Osteoblast (primary cell): ENCODE measurements around the gene BLOC1S4. TPM values are rescaled to one million over a fixed set of nuclear protein-coding genes. Genes with fewer than 3 reads are reported as not detected.

Experiments used
- DNase-seq: peaks from one replicate; pipeline ENCODE4 v3.0.0; 2011; ENCODE audit warnings: low spot score, mixed read lengths; ENCODE audit not compliant: insufficient read length; ENCODE audit errors: missing footprints
- H2AFZ ChIP-seq: 2 replicates; pipeline ENCODE4 v1.6.0; 2011; ENCODE audit warnings: mild to moderate bottlenecking, low read length
- H3K27ac ChIP-seq: 2 replicates; pipeline ENCODE4 v1.5.1; 2011; ENCODE audit warnings: mild to moderate bottlenecking, low read depth, low read length, moderate library complexity
- H3K27me3 ChIP-seq: 2 replicates; pipeline ENCODE4 v1.6.0; 2012; ENCODE audit warnings: mild to moderate bottlenecking, control low read depth, inconsistent platforms, low read length, moderate library complexity; ENCODE audit not compliant: insufficient read depth
- H3K36me3 ChIP-seq: 2 replicates; pipeline ENCODE4 v1.5.1; 2011; ENCODE audit warnings: mild to moderate bottlenecking, low read length, control low read depth, moderate library complexity; ENCODE audit not compliant: insufficient read depth
- H3K4me1 ChIP-seq: 2 replicates; pipeline ENCODE4 v1.5.1; 2011; ENCODE audit warnings: mild to moderate bottlenecking, low read length, control low read depth, moderate library complexity; ENCODE audit not compliant: insufficient read depth
- H3K4me2 ChIP-seq: 2 replicates; pipeline ENCODE4 v1.6.0; 2011; ENCODE audit warnings: mild to moderate bottlenecking, low read length; ENCODE audit not compliant: insufficient read depth
- H3K4me3 ChIP-seq: fragments of 200-600 bp; sonication (generic); 3 replicates; pipeline ENCODE4 v1.5.1; 2012; ENCODE audit warnings: mild to moderate bottlenecking, low read length, inconsistent platforms; ENCODE audit not compliant: insufficient read depth
- H3K79me2 ChIP-seq: 2 replicates; pipeline ENCODE4 v1.6.0; 2012; ENCODE audit warnings: mild to moderate bottlenecking, low read length, control low read depth, inconsistent platforms; ENCODE audit not compliant: insufficient read depth
- H3K9me3 ChIP-seq: 2 replicates; pipeline ENCODE4 v1.5.1; 2011; ENCODE audit warnings: low read depth, low read length, control low read depth
- H4K20me1 ChIP-seq: 2 replicates; pipeline ENCODE4 v1.6.0; 2012; ENCODE audit warnings: mild to moderate bottlenecking, low read length, control low read depth; ENCODE audit not compliant: insufficient read depth
- total RNA-seq: library from RNA; depleted of rRNA; stranded (reverse); fragments of >200 nt; gene quantifications from 2 replicates; pipeline ENCODE4 v1.2.3, GENCODE V29; 2012
- TF ChIP-seq, protein P1 (sequence below): IDR thresholded peaks from 2 replicates; pipeline ENCODE4 v1.5.1; 2011; ENCODE audit warnings: mild to moderate bottlenecking, low read depth, low read length, moderate library complexity; ENCODE audit errors: extremely low read depth

The BLOC1S4 gene
- total RNA-seq, 1 donor, result 10.9 TPM

DNA sequence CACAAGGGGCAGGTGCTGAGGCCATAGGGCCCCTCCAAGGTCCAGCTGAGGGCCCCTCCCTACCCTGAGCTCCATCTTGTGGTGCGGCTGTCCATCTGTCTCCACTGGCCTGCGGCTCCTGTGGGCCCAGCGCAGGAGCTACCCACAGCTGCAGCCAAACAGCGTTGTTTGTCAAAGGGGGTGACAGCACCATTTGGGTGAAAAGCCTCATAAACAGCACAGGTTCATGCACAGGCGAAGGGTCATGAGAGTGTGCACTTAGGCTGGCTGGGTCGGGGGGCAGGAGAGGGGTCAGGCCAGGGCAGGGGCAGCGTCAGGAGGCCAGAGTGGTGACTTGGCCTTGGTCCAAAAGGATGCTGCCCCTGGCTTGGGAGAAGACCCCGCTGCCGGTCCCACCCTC, 32.3 kb downstream of the BLOC1S4 start:
- H3K79me2 ChIP-seq, result no peaks in the 10 kb centered on the region
- no peaks in the 10 kb centered on the region for H4K20me1 ChIP-seq
- H3K36me3 ChIP-seq, result no peaks in the 10 kb centered on the region
- no peak for DNase-seq
- peaks cover 5% of the 10 kb centered on the region for H3K4me1 ChIP-seq
- H3K4me2 ChIP-seq, result no peak overlapping the region
- TF ChIP-seq, protein P1, sequence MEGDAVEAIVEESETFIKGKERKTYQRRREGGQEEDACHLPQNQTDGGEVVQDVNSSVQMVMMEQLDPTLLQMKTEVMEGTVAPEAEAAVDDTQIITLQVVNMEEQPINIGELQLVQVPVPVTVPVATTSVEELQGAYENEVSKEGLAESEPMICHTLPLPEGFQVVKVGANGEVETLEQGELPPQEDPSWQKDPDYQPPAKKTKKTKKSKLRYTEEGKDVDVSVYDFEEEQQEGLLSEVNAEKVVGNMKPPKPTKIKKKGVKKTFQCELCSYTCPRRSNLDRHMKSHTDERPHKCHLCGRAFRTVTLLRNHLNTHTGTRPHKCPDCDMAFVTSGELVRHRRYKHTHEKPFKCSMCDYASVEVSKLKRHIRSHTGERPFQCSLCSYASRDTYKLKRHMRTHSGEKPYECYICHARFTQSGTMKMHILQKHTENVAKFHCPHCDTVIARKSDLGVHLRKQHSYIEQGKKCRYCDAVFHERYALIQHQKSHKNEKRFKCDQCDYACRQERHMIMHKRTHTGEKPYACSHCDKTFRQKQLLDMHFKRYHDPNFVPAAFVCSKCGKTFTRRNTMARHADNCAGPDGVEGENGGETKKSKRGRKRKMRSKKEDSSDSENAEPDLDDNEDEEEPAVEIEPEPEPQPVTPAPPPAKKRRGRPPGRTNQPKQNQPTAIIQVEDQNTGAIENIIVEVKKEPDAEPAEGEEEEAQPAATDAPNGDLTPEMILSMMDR, result no peak
- no peaks in the 10 kb centered on the region for H3K27me3 ChIP-seq
- no peak overlapping the region for H3K4me3 ChIP-seq
- H3K9me3 ChIP-seq, result no peaks in the 10 kb centered on the region
- H3K27ac ChIP-seq, result no peak overlapping the region
- no peak overlapping the region for H2AFZ ChIP-seq

DNA sequence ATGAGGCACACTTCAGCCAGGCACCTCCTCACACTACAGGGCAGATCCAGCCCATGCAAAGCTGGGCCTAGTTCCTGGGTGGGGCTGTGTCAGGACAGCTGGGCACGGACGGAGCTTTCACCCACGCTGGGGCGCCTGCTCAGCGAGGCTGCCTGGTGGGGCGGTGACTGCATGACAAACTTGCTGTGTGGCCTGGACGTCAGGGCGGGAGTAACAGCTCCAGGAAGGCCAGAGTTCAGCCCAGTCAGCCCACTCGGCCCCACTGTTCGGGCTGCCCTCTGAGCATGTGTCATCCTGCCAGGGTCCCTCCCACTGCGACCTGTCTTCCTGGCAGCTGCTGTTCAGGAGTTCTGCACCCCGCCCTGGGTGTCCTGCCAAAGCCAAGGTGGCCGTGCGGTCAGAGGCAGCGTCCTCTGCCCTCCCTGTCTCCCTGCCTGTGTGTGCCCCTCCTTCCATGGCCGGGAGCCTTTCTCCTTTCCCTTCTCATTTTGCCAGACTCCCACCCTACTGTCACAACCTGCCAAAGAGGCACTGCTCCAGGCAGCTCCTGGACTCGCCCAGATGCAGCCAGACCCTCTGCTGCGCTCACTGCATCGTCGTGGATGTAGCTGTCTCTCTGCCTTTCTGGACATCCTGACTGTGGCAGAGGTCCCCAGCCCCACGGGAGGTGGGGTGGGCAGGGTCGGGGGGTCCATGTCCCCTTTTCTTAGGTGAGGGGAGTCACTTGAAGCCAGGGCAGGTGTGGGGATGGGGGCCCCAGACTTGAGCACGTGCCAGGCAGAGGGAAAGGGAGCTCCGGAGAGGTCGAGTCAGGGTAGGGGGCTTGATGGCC, 33.6 kb downstream of the BLOC1S4 start:
- Histone ChIP-seq H3K4me2 (no peak overlapping the region), H4K20me1 (no peaks in the 10 kb centered on the region), H3K9me3 (no peaks in the 10 kb centered on the region), H3K79me2 (no peaks in the 10 kb centered on the region), H2AFZ (peak overlapping the region; percentile 62), H3K4me3 (no peak overlapping the region), H3K4me1 (peaks cover 5% of the 10 kb centered on the region), H3K36me3 (no peaks in the 10 kb centered on the region), H3K27ac (no peak overlapping the region), H3K27me3 (no peaks in the 10 kb centered on the region)
- TF ChIP-seq, protein P1, result no peak
- DNase-seq, result peak; percentile 95

DNA sequence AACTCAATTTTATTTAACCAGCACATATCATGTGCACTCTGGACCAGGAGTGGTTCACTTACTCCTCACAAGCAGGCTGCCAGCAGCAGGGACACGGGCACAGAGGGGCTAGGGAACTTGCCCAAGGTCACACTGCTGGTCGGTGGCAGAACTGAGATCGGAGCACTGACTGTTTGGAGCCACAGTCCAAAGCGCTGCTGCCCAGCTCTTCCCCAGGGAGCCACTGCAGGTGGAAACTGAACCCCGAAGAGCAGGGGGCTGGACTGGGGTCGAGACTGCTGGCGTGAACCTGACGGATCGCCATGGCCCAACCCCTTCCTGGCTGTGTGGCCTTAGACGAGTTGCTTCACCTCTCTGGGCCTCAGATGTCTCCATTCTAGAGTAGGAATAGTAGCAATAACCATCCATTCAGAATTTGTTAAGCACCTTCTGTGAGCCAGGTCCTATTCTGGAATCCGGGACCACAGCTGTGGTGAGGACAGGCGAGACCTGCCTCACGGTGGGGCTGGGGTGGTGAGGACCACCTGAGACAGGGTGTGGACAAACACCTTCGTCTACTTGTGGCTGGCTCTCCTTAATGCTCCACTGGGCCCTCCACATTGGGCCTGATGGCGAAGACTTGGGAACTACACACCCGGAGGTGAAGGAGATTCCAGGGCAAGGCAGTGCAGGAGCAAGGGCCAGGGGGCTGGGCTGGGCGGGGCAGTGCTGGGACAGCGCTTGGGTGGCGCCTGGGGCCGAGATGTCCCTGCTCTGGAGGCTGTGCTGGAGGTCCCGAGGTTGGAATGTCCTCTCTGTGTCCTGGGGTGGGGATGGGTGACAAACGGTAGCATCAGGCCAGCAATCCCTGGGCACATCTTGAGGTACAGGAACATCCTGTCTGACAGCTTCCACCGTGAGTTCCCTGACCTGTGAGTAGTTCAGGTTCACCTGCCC, 34.6 kb downstream of the BLOC1S4 start:
- no peak for DNase-seq
- Histone ChIP-seq H3K9me3 (no peaks in the 10 kb centered on the region), H3K27ac (no peak overlapping the region), H3K4me2 (no peak overlapping the region), H4K20me1 (no peaks in the 10 kb centered on the region), H3K36me3 (no peaks in the 10 kb centered on the region), H2AFZ (no peak overlapping the region), H3K79me2 (no peaks in the 10 kb centered on the region), H3K27me3 (no peaks in the 10 kb centered on the region), H3K4me1 (peaks cover 5% of the 10 kb centered on the region), H3K4me3 (no peak overlapping the region)
- TF ChIP-seq, protein P1, result no peak
